HG03066 (cell line): ENCODE results near the gene JAM3.
"Not testable (repeated sequence)": the region's sequence is repeated elsewhere in the genome, so short reads cannot be mapped to it uniquely, and the experiment has no call there.

Source experiments
- ATAC-seq: cut with Tn5 transposase; IDR thresholded peaks from one replicate; pipeline ENCODE4 v1.9.1; 2021; ENCODE audit warnings: low read depth; ENCODE audit not compliant: unreplicated experiment

The JAM3 gene

DNA sequence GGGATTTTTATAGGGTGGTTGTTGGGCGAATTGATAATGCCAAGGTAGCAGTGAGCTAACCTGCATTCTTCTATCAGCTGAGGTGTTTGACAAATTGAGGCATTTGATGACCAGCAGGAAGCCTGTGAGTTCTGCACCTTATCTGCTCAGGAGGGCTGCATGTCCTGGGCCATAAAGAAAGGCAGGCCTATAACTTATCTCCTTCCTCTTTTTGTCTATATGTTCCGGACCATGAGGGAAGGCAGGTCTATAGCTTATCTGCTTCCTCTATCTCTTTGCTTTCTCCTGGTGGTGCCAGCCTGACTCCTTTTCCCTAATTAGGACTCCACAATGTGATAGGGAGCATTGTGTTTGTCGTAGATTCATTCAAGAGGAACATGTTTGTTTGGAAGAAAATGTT, 8.6 kb upstream of the JAM3 start:
- no peak for ATAC-seq

DNA sequence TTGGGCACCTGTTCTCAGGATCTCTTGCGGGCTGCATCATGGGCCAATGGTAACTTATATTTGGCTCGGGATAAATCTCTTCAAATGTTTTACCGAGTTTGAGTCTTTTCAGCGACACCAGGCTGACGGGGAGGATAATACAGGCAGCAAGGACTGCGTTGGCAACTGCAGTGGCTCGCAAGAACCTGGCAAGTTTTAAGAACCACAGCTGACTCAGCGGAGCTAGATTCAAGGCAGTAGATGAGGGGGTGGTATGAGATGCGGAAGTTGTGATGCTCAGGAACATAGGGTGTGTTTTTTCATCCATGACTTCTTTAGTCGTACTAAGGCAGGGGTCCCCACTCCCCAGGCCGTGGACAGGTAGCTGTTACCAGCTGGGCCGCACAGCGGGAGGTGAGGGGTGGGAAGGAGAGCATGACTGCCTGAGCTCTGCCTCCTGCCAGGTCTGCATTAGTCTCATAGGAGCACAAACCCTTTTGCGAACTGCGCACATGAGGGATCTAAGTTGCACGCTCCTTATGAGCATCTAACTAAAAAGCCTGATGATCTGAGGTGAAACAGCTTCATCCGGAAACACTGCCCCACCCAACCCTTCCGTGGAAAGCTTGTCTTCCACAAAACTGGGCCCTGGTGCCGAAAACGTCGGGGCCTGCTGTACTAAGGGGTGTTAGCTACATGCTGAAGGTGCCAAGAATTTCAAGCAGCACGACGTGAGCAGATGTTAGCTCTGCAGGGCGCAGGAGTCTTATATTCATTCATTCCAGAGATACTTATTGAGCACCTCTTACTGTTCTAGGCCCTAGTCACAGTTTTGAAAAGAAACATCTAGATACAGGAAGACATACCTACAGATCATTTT, 6.4 kb upstream of the JAM3 start:
- ATAC-seq, result no peak

DNA sequence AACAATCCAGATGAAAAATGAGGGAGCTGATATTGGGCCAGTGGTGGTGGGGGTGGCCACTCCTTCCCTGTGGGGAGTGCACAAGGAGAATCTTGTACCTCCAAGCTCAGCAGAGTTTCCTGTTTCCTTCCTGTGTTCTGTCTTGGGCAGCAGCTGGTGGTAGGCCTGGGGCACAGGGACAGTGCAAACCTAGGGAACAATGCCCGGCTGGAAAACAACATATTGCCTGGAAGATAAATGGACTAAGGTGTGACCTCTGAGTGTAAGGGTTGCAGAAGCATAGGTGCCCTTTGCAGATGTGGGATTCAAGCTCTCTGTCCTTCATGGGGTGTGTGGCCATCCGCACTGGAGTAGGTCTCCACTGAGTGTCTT, 5.8 kb upstream of the JAM3 start:
- no peak for ATAC-seq

DNA sequence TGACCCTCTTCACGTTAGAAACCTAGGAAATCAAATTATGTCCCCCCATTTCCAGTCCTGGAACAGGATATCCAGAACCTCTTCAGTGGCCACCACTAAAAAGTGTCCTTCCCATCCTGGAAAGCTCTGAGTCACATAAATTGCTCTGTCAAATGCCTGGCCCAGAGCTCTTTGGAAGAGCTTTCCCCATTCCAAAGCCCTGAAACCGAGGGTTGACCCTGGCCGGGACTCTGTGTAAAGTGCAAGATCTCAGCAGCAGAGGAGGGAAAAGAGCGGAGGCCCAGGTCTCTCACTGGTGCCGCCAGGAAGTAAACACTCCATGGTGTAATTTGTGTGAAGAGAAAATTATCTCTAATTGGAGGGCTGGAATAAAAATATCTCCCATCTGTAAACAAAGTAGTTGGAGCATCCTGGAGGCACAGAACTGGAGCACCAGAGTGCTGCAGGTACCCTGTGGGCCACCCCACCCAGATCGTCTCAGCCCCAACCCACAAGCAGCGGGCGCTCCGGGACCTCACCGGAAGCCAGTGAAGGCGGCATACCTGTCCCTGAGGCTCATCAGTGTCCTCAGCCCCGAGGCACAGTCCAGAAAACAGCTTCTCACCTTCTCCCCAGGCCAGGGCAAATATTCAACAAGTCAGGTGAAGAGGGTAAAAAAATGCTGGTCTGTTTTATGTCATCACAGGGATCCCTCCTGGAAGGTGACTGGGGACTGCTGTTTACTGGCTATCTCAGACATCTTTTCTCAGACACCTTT, 4.7 kb upstream of the JAM3 start:
- ATAC-seq, result no peak

DNA sequence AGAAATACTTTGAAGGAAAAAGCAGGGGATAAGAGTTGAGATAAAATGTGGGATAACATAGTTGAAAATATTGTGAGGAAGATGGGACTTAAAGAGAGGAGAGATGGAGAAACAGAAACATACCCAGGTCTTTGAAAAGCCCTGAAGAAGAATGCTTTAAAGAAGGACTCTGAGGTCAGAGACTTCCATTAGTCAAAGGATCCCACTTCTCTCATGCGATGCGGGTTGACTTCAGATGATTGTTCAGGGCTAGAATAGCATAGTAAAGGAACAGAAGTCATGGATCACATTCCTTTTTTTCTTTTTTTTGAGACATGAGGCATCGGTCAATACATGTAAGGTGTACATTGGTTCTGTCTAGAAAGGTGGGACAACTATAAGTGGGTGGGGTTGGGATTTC, 3.5 kb upstream of the JAM3 start:
- no peak for ATAC-seq

DNA sequence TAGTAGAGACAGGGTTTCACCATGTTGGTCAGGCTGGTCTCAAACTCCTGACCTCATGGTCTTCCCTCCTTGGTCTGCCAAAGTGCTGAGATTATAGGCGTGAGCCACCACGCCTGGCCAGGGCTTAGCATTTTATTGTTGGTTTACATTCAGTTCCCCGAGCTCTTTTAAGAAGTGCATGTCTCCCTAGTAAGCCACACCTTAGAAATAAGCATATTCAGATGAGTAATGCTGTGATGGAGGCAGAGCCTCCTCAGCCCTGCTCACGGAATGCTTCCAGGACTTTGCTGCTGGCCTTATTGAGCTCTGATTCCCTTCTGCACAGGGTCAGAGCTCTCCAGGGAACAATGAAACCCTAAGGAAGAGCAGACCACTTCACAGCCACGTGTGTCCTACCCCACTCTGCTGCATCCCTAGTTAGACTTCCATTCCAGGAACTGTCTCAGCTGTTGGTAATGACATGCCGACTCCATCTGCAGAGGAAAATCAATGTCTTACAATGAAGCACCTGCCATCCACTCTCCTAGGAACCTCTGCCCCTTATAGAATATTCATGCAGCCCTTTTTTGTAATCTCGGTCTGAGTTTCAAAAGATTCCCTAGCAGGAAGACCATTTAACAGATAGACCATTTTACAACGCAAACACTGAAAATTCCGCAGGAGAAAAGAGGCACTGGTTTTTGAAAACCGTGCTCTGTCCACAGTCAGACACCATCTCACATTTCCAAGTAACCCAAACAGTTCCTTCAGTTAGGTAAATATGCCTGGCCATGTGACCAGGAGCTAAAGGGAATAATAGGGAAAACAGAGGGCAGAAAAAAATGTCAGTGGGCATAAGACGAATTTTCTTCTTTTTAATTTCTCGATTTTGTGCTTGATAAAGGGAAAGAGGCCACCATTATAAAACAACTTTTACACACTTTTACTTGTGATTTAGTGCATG, 1.7 kb upstream of the JAM3 start:
- ATAC-seq, result no peak

DNA sequence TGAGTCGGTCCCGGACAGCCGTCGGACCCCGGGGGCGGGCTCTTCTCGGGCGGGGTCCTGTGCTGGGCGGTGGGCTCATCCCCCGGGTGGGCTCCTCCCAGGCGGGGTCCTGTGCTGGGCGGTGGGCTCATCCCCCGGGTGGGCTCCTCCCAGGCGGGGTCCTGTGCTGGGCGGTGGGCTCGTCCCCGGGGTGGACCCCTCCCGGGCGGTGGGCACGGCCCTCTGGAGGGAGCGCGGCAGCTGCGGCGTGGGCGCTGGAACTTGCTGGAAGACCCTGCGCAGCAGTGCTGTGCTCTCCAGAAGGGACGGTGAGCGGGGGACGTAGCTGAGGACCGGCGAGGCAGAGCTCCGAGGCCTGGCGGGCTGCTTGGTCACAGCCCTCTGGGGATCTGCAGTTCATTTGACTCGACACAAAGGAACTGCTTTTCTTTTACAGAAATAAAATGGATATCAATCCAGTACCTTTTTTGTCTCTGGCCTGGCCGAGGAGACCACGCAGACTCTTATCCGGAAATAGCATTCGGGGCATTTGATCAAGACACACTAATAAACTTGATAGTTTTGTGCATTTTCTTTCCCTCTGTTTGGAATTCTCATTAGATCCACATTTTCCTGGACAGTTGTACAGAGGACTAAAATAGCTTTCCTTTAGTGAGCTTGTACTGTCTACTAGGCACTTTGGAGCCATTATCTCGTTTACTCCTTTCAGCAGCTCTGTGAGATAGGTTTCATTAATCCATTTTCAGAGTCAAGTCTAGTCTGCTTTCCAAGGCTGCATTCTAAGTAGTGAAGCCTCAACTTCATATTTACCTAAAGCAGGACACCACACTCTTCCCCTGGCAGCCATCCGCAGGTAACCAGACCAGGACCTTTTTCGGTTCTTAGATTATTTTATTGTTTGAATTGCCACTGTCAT, 812 bp downstream of the JAM3 start:
- no peak for ATAC-seq

DNA sequence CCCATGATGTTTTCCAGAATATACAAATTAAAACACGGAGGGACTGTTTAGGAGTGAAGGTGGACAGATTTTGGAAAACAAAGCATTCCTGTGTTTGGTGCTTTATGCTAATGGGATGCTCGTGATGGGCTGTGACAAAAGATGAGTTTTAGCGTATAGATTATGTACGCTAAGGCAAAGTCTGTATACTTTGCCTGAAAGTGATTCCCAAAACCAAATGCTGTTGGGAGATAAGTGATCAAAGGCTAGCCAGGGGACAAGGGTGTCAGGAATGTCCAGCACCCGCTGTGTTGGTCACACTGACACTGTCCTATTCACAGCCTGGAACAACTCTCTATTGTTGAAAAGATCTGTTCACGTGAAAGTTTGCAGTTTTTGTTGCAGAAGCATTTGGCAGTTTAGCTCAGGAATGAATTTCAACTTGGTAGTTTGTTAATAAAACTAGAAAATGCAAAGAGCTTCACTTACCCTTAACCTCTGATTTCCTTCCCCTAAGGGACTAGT, 1.5 kb downstream of the JAM3 start:
- no peak for ATAC-seq

DNA sequence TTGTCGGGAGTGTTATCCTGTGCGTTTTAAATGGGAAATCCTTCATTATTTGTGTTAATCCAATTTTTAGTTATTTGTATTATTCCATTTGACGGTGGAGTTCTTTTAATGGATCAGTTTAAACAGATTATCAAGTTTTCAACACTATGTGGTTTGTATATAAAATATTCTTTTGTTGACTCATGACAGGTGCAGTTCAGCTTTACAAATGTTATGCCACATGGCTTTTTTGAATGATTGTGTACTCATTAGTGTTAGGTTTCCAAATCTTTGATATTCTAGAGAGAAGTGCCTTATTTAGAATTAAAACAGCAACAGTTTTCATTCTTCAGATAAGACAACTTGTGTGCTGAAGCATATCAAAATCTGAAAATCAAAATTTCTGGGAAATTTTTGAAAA, 2.4 kb downstream of the JAM3 start:
- ATAC-seq, result no peak

DNA sequence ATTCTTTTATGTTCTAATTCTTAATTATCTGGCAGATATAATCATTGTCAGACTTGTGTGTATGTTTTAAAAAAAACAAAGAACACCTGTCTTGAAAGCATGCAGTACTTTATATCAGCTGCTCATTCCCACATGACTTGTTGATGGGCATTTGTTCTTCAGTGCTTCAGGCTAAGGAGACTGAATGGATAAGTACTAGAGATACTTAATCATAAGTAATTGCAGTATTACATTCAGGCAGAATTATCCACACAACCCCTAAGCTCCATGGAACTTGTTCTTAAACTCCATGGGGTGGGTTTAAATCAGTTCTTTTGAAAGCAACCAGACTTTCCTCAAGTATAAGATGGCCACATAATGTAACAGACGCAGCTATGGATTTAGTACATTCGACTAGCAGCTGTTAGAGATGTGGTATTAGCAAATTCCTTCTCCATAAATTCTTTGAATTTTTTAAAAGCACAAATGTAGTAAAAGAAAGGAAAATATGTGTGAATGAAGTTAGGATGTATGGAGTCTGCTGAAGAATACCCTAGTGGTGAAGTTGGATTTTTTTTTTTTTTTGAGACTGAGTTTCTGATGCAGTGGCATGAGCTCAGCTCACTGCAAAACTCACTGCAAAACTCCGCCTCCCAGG, 3.0 kb downstream of the JAM3 start:
- no peak for ATAC-seq

DNA sequence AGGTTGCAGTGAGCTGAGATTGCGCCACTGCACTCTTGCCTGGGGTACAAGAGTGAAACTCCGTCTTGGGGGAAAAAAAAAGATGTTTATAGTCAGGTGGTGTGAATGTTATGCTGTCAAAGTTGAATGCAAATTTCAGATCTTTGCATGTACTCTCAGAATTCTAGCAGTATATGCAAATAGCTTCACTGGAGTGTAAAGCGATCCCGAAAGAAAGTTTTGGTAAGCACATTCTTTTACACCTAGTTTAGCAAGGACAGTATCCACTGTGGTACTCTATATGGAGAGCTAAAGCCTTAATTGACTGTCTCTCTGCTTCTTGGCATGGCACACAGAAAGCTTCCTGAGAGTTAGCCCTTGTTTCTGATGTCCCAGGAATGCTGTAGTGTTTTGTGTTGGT, 4.0 kb downstream of the JAM3 start:
- peak; percentile 60 for ATAC-seq

DNA sequence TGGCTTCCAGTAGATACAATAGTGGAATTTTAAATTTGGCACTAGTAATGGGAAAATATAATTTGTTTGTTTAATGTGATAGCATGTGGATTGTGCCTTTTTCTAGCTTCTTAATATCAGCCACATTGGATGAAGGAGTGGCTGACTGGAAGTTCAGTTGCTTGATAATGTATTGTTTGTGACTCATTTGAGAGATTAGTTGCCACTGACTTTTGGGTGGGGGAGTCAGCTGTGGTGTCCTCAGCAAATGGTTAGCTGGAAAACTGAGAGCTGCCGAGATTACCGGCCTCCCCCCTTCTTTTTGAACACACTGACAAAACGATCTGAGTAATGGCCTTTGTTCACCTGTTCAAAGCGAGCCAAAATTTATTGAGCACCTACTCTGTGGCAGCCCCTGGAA, 5.5 kb downstream of the JAM3 start:
- no peak for ATAC-seq

DNA sequence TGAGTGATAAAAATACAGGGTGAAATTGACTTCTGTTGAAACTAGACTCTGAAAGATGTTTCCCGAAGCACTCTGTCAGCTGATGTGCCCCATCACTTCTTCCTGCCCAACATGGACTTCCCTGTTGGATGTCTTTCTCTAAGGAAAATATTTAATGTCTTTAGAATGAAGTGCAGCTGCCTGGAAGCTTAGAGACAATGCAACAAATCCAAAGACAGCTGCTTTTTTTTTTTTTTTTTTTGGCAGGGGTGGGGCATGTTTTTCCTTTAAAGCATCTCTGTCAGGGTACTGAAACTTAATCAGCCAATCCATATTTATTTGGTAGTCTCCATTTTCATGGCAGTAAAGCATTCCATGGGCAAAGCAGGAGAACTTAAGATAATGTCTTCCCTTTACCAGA, 5.9 kb downstream of the JAM3 start:
- no peak for ATAC-seq

DNA sequence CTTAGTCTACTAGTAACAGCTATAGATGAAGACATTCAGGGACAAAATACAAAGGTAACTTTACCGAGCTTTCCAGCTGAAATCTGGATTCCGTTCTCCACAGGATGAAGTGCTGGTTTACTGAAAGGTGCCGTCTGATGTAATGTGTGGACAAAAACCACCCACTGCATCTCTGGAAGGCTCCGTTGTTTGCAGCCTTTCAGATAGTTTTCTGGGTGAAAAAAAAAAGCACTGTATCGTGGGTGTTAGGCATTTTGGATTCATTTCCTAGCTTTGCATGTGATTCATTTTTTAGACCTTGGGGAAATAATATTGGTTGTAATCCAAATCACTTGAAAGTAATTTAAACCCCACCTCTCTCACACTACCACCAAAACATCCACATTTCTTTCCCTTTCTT, 10.4 kb downstream of the JAM3 start:
- ATAC-seq, result no peak

DNA sequence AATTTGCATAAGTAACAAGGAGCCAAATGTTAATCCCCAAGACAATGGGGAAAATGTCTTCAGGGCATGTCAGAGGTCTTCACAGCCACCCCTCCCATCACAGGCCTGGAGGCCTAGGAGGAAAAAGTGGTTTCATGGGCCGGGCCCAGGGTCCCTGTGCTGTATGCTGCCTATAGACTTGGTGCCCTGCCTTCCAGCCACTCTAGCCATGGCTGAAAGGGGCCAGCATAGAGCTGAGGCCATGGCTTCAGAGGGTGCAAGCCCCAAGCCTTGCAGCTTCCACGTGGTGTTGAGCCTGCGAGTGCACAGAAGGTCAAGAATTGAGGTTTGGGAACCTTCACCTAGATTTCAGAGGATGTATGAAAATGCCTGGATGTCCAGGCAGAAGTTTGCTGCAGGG, 12.4 kb downstream of the JAM3 start:
- not testable (repeated sequence) for ATAC-seq

DNA sequence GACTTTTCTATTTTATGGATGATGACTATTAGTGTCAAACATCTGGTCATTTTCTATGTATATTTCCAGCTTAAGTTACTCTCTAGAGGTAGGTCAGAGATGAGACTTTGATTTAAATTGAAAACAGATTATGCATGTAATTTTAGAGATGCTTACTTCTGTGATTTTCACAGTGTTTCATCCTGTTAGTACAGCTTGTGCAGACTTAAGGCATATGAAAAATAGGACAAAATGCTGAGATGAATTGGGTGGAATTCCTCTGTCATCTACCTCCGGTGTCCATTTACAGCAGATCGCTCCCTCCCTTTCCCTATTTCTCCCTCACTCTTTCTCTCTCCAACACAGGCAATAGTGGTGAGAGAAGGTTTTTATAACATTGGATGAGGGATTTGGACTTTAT, 14.1 kb downstream of the JAM3 start:
- no peak for ATAC-seq

DNA sequence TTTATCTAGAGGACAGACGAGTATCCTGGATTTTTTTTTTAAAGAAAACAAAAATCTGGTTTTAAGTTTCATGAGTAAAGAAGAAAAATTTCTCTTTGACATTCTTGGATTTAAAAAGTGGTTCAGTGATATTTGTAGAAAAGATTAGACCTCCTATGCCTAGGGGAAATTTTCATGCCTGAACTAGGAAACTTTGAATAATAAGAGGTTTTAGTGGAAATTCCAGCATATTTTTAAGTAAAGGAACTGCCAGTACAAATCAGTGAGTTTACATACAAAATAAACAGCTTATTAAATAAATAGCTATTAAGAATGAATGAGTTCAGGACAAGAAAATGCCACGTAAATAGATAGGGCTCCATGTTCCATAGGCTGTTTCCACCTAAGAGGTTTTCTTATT, 17.5 kb downstream of the JAM3 start:
- no peak for ATAC-seq

DNA sequence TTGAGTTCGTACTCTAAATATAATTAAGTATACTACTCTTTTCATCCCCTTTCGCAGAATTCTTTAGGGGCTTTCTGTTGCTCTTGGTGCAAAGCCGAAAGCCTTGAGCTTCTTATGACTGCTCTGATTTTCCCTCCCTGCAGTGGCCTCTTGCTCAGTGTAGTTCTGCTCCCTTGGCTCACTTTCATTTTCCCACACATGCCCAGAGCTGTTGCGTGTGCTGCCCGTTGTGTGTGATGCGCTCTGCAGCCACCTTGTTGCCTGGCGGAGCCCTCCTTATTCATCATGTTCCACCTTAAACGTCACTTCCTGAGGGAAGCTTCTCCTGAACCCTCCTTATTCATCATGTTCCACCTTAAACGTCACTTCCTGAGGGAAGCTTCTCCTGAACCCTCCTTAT, 23.1 kb downstream of the JAM3 start:
- ATAC-seq, result not testable (repeated sequence)

DNA sequence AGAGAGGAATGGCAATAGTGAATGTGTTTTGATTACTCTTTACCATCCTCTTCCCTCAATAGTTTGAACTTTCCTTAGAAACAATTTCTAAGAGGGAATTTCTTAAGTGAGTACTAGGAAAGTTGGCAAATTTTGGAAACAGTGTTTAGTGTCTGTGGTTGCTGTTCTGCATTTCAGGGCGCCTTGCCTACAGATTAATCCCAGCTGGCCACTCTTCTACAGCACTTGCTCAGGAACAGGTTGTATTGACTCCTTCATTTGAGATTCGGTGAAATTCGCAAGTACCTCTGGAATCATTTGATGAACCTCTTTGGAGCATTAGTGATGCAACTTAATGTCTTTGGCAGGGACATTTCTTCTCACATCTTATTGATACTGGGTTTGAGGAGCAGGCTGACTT, 28.3 kb downstream of the JAM3 start:
- ATAC-seq, result no peak
